Prostate gland (tissue), 2 donors: Measurements from ENCODE around the gene TRIP11.

Source experiments
- POLR2AphosphoS5 ChIP-seq: sonication (generic); formaldehyde crosslinking; IDR thresholded peaks from one replicate; pipeline ENCODE4 v1.6.1; 2017; ENCODE audit warnings: antibody characterized with exemption
- TF ChIP-seq, protein P1 (sequence below), 4 experiments: fragments of 200-600 bp in 2 of 4; fragments of 450-650 bp in 2 of 4; sonication (generic) in 2 of 4; IDR thresholded peaks; 1 replicate in 3 of 4; 2 replicates in 1 of 4; pipeline ENCODE4 v1.5.1; 2016 to 2019; ENCODE audit warnings: antibody characterized with exemption in 4 of 4, mild to moderate bottlenecking in 2 of 4, moderate library complexity in 2 of 4

GRCh38 chr14:91983588-91983987 is 56.3 kb downstream of the TRIP11 start:
- TF ChIP-seq POLR2AphosphoS5 = no peak
- TF ChIP-seq, protein P1, sequence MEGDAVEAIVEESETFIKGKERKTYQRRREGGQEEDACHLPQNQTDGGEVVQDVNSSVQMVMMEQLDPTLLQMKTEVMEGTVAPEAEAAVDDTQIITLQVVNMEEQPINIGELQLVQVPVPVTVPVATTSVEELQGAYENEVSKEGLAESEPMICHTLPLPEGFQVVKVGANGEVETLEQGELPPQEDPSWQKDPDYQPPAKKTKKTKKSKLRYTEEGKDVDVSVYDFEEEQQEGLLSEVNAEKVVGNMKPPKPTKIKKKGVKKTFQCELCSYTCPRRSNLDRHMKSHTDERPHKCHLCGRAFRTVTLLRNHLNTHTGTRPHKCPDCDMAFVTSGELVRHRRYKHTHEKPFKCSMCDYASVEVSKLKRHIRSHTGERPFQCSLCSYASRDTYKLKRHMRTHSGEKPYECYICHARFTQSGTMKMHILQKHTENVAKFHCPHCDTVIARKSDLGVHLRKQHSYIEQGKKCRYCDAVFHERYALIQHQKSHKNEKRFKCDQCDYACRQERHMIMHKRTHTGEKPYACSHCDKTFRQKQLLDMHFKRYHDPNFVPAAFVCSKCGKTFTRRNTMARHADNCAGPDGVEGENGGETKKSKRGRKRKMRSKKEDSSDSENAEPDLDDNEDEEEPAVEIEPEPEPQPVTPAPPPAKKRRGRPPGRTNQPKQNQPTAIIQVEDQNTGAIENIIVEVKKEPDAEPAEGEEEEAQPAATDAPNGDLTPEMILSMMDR (IDR thresholded peaks at IDR 0.05) = no peak
